Kidney (tissue), 14 donors: ENCODE results near the gene PECR. TPM values are rescaled to one million over a fixed set of nuclear protein-coding genes. Genes with fewer than 3 reads are reported as not detected.

Source experiments
- DNase-seq, 5 donors: peaks; one replicate each; pipeline ENCODE4 v3.0.0-alpha.2; 2013 to 2020
- FAIRE-seq: peaks from 2 replicates; lab custom pipeline; 2012; peaks lifted over from hg19 to GRCh38; lab: Jason Lieb, UNC
- H3K27ac ChIP-seq, 2 donors: one replicate each; pipeline ENCODE4 v1.7.0; 2013; ENCODE audit warnings: low read depth in 2 of 2, low read length in 2 of 2, inconsistent platforms in 1 of 2
- H3K27me3 ChIP-seq: one replicate; pipeline ENCODE4 v1.7.1; 2013; ENCODE audit warnings: low read length, inconsistent platforms; ENCODE audit not compliant: control insufficient read depth, insufficient read depth
- H3K36me3 ChIP-seq, 3 donors: one replicate each; pipeline versions ENCODE4 v1.7.0 to v1.7.1; 2013; ENCODE audit warnings: low read length in 3 of 3, control low read depth in 1 of 3, inconsistent platforms in 1 of 3; ENCODE audit not compliant: insufficient read depth in 3 of 3, control insufficient read depth in 2 of 3
- H3K4me1 ChIP-seq, 3 donors: one replicate each; pipeline versions ENCODE4 v1.7.0 to v1.7.1; 2013; ENCODE audit warnings: low read length in 3 of 3, inconsistent platforms in 1 of 3, low read depth in 1 of 3; ENCODE audit not compliant: control insufficient read depth in 2 of 3, insufficient read depth in 2 of 3
- H3K4me3 ChIP-seq, 3 donors: one replicate each; pipeline versions ENCODE4 v1.7.0 to v1.8.1; 2013; ENCODE audit warnings: low read length in 3 of 3, control low read depth in 1 of 3, inconsistent platforms in 1 of 3
- H3K9ac ChIP-seq, 3 donors: one replicate each; pipeline versions ENCODE4 v1.7.0 to v1.7.1; 2013; ENCODE audit warnings: low read length in 3 of 3, control low read depth in 1 of 3, inconsistent platforms in 1 of 3
- H3K9me3 ChIP-seq, 3 donors: one replicate each; pipeline versions ENCODE4 v1.7.0 to v1.7.1; 2013; ENCODE audit warnings: low read length in 3 of 3, control low read depth in 1 of 3, inconsistent platforms in 1 of 3; ENCODE audit not compliant: control insufficient read depth in 2 of 3, insufficient read depth in 1 of 3
- intact Hi-C: fragments of 100-400 bp; cut with DNase I; formaldehyde crosslinking; loops from one replicate; pipeline ENCODE4 v1.11.1; 2022
- polyA plus RNA-seq: library from polyadenylated mRNA; stranded (reverse); fragments of 350-450 nt; fragmentation: Illumina TruSeq; extraction: RNeasy Lipid Tissue Mini Kit (QIAGEN cat#74804); gene quantifications from one replicate; pipeline ENCODE4 v1.2.3, GENCODE V29; 2014; ENCODE audit warnings: low read depth, low replicate concordance; ENCODE audit not compliant: insufficient read depth
- total RNA-seq: library from RNA; stranded (reverse); fragmentation: NEBNext Ultra II Directional; extraction: Animal tissue kit (Norgen Biotek cat#: 25700); gene quantifications from one replicate; pipeline ENCODE4 v1.2.1, GENCODE V29; 2021
- TF ChIP-seq, protein P1 (sequence below): IDR thresholded peaks from 3 replicates; pipeline ENCODE4 v1.5.1; 2012; ENCODE audit warnings: mild to moderate bottlenecking, moderate library complexity, borderline replicate concordance; ENCODE audit not compliant: insufficient read depth; ENCODE audit errors: extremely low read depth
- donor health status: control.
- donor health status: control.
- donor health status: control.
- donor health status: control.
- donor health status: control.
- donor health status: DM: yes; HTN: yes; CAD: no.
- donor health status: Normal renal cell carcinoma (clear cell type).

The PECR gene
- total and polyA plus RNA-seq, 2 donors from 2014 or later = 28.4 to 36.0 TPM

DNA sequence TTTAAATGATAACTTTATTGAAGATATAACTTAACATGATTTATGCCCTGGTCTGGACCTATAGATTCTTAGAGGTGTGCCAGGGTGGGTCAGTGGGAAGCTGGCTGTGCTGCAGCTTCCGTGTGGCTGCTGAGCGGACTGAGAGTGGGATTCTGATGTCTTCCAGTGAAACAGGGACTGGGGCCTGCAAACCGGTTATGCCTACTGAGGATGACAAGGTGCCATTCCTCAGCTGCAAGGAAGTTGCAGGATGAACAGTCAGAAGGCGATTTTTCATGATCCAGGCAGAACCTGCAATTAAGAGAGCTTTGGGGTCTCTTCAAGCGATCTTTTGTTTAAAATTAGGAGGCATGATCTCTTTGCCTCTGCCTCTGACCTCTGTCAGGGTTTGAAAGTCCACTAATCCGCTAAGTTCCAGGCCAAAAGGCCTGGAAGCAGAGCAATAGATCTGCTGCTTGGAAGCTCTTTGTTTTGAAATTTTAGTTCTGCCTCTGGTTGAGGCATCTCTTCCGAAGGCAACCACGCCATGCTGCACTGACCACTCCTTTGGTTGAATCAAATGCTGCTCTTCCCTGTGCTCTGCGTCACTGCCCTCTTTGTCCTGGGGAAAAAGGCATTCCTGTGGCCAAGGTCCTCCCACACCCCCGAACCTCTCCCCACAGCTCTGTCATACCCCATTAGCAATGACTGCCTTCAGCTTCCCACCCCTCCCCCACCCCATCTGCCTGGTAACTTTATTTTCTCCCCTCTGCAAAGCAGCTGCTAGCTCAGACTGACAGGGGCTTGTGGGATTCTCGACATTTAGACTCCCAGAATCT, 2.1 kb upstream of the PECR start:
- no peaks in the 10 kb centered on the region for H3K36me3 ChIP-seq
- TF ChIP-seq, protein P1, sequence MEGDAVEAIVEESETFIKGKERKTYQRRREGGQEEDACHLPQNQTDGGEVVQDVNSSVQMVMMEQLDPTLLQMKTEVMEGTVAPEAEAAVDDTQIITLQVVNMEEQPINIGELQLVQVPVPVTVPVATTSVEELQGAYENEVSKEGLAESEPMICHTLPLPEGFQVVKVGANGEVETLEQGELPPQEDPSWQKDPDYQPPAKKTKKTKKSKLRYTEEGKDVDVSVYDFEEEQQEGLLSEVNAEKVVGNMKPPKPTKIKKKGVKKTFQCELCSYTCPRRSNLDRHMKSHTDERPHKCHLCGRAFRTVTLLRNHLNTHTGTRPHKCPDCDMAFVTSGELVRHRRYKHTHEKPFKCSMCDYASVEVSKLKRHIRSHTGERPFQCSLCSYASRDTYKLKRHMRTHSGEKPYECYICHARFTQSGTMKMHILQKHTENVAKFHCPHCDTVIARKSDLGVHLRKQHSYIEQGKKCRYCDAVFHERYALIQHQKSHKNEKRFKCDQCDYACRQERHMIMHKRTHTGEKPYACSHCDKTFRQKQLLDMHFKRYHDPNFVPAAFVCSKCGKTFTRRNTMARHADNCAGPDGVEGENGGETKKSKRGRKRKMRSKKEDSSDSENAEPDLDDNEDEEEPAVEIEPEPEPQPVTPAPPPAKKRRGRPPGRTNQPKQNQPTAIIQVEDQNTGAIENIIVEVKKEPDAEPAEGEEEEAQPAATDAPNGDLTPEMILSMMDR = no peak
- no peak overlapping the region for H3K27ac ChIP-seq
- H3K4me1 ChIP-seq = peaks cover 4 to 7% (median 6%) of the 10 kb centered on the region in 3 donors
- DNase-seq = peak; percentile 72 to 94 (median 92)
- H3K4me3 ChIP-seq = peak overlapping the region in 1 of 3 donors; percentile 9
- no peak overlapping the region for H3K9ac ChIP-seq
- intact Hi-C loops = no loop called here
- H3K9me3 ChIP-seq = no peaks in the 10 kb centered on the region
- H3K27me3 ChIP-seq = no peaks in the 10 kb centered on the region
- no peak for FAIRE-seq

DNA sequence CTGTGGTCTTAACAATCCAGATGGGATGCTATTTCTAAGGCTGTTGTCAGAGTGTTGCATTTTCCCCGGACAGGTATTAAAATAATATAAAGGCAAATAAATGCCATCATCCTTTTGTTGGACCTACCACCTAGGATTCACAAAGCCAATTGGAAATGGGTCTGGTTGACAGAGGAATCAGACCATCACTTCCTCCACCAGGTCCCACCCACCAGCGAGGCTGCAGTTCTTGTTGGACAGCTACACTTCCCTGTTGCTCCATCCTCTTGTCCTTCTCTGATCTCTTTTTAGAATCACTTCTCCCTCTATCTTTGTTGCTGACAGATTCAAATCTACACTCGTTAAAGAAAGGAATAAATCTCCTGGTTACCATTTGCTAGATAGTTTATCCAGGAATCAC, 1.2 kb upstream of the PECR start:
- Histone ChIP-seq H3K4me1 (peaks cover 6 to 9% (median 7%) of the 10 kb centered on the region in 3 donors), H3K4me3 (peak overlapping the region in 2 of 3 donors; percentile 76 to 88), H3K27me3 (no peaks in the 10 kb centered on the region), H3K36me3 (no peaks in the 10 kb centered on the region), H3K9me3 (no peaks in the 10 kb centered on the region), H3K9ac (peak overlapping the region in 1 of 3 donors; percentile 65), H3K27ac (no peak overlapping the region)
- FAIRE-seq = no peak
- TF ChIP-seq, protein P1 = no peak
- intact Hi-C loops = no loop called here
- DNase-seq = peak in 3 of 5 donors; percentile 29 to 67 (median 58)

DNA sequence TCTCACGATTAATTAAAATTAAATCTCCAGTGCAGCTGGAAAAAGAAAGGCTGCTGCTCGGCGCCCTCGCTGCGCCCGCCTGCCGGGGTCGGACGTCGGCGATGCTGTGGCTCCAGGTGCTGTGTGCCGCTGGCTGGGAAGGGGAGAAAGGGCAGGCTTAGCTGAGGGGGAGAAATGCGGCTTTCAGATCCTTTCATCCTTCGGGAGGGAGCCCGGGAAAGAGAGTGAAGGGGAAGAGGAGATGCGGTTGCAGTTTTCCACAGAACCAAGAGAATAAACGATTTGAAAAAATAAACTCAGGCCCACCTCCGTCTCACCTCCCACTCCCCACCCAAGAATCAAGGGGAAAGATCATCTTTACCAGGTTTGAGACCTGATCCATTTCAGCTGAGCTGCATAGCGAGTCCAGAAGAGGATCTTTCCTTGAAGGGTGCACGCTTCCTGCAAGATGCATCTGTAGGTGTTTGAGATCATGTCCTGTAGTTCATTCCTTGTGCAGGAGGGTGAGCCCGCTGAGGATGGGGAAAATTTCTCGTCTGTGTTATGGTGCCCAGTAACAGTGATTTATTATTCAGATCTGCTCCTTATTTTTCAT, 605 bp upstream of the PECR start:
- H3K9ac ChIP-seq = peak overlapping the region; percentile 37 to 70 (median 65)
- intact Hi-C loops = no loop called here
- no peaks in the 10 kb centered on the region for H3K9me3 ChIP-seq
- peak overlapping the region in 1 of 2 donors; percentile 26 for H3K27ac ChIP-seq
- peak overlapping the region; percentile 73 to 88 (median 76) for H3K4me3 ChIP-seq
- H3K4me1 ChIP-seq = peaks cover 6 to 9% (median 7%) of the 10 kb centered on the region in 3 donors
- FAIRE-seq (no peak), DNase-seq (peak; percentile 27 to 73 (median 53))
- H3K36me3 ChIP-seq = no peaks in the 10 kb centered on the region
- TF ChIP-seq, protein P1 = no peak
- no peaks in the 10 kb centered on the region for H3K27me3 ChIP-seq
